HepG2 (cell line): ENCODE results near the gene WNK2. TPM values are rescaled to one million over a fixed set of nuclear protein-coding genes. Genes with fewer than 3 reads are reported as not detected.

Experiments used
- AGO2 ChIP-seq: fragments of 200-400 bp; formaldehyde crosslinking; optimal IDR thresholded peaks from 2 replicates; pipeline ENCODE3; 2017; ENCODE audit warnings: mild to moderate bottlenecking, low read depth, low read length, moderate library complexity
- DNMT1 ChIP-seq: sonication (generic); formaldehyde crosslinking; IDR thresholded peaks from 2 replicates; pipeline ENCODE4 v1.5.1; 2020; ENCODE audit warnings: mild to moderate bottlenecking, missing genetic modification reagents
- NAIF1 ChIP-seq: sonication (generic); formaldehyde crosslinking; IDR thresholded peaks from 2 replicates; pipeline ENCODE4 v1.5.0; 2020; ENCODE audit warnings: mild to moderate bottlenecking, missing genetic modification reagents, borderline replicate concordance
- NCOA1 ChIP-seq: sonication (generic); formaldehyde crosslinking; IDR thresholded peaks from 2 replicates; pipeline ENCODE4 v1.9.0; 2021; ENCODE audit warnings: missing genetic modification reagents
- NR3C1 ChIP-seq: sonication (generic); formaldehyde crosslinking; IDR thresholded peaks from 2 replicates; pipeline ENCODE4 v1.4.0; 2020; ENCODE audit warnings: missing genetic modification reagents
- POLR2G ChIP-seq: fragments of 200-400 bp; formaldehyde crosslinking; IDR thresholded peaks from 2 replicates; pipeline ENCODE4 v1.6.1; 2018; ENCODE audit warnings: mild to moderate bottlenecking, low read depth, low read length, moderate library complexity
- RBM39 ChIP-seq: fragments of 200-400 bp; formaldehyde crosslinking; IDR thresholded peaks from one replicate; pipeline ENCODE4 v1.6.1; 2018; ENCODE audit warnings: antibody characterized with exemption, mild to moderate bottlenecking, low read depth, low read length; ENCODE audit not compliant: poor library complexity, severe bottlenecking
- RNF2 ChIP-seq: fragments of 450-650 bp; conservative IDR thresholded peaks from 2 replicates; pipeline ENCODE4 v1.6.1; 2016; ENCODE audit warnings: low read depth
- SOX5 ChIP-seq: IDR thresholded peaks from 2 replicates; pipeline ENCODE4 v1.6.1; 2016; ENCODE audit warnings: borderline replicate concordance
- SP1 ChIP-seq, 2 experiments: fragments of 450-650 bp in 1 of 2; sonication (generic) in 1 of 2; formaldehyde crosslinking in 1 of 2; IDR thresholded peaks; 2 replicates each; pipeline versions ENCODE4 v1.4.0 to v1.6.1; 2016 to 2020; ENCODE audit warnings: missing genetic modification reagents in 1 of 2
- TP53 ChIP-seq: sonication (generic); formaldehyde crosslinking; conservative IDR thresholded peaks from 2 replicates; pipeline ENCODE4 v1.4.0; 2020; ENCODE audit warnings: missing genetic modification reagents
- ZBTB3 ChIP-seq: sonication (generic); formaldehyde crosslinking; IDR thresholded peaks from 2 replicates; pipeline ENCODE4 v1.4.0; 2020; ENCODE audit warnings: low read depth, mild to moderate bottlenecking, moderate library complexity, missing genetic modification reagents, borderline replicate concordance
- ZMYM2 ChIP-seq: sonication (generic); formaldehyde crosslinking; IDR thresholded peaks from 2 replicates; pipeline ENCODE4 v1.8.0; 2022; ENCODE audit warnings: mild to moderate bottlenecking, missing genetic modification reagents
- ZNF143 ChIP-seq: sonication (generic); formaldehyde crosslinking; IDR thresholded peaks from 2 replicates; pipeline ENCODE4 v1.4.0; 2020; ENCODE audit warnings: missing genetic modification reagents
- ZNF660 ChIP-seq: sonication (generic); formaldehyde crosslinking; IDR thresholded peaks from 2 replicates; pipeline ENCODE4 v1.5.1; 2020; ENCODE audit warnings: mild to moderate bottlenecking, low read depth, missing genetic modification reagents, borderline replicate concordance
- polyA plus RNA-seq, 8 experiments: library from polyadenylated mRNA; depleted of rRNA in 3 of 8; stranded (reverse) in 7 of 8; unstranded in 1 of 8; fragments of >200 nt; fragmentation: Illumina TruSeq in 4 of 8; extraction: Trizol in 4 of 8; gene quantifications; 2 replicates each; pipeline versions ENCODE4 v1.2.1 to v1.2.3, GENCODE V29; 2011 to 2016; ENCODE audit warnings: low read depth in 4 of 8, missing spikeins in 1 of 8, mixed read lengths in 1 of 8; ENCODE audit not compliant: insufficient read depth in 1 of 8
- total RNA-seq, 5 experiments: library from RNA; depleted of rRNA; stranded (reverse); fragments of >200 nt; fragmentation: Illumina TruSeq; extraction: Trizol; gene quantifications; 2 replicates each; pipeline ENCODE4 v1.2.3, GENCODE V29; 2016; ENCODE audit warnings: low read depth in 1 of 5
- TF ChIP-seq, protein P1 (sequence below): sonication (generic); formaldehyde crosslinking; IDR thresholded peaks from 2 replicates; pipeline ENCODE4 v1.4.0; 2020; ENCODE audit warnings: missing genetic modification reagents, borderline replicate concordance
- TF ChIP-seq, protein P2 (sequence below): sonication (generic); formaldehyde crosslinking; IDR thresholded peaks from 2 replicates; pipeline ENCODE4 v1.4.0; 2020; ENCODE audit warnings: missing genetic modification reagents
- TF ChIP-seq, protein P3 (sequence below): sonication (generic); formaldehyde crosslinking; IDR thresholded peaks from 2 replicates; pipeline ENCODE4 v1.4.0; 2020; ENCODE audit warnings: missing genetic modification reagents
- TF ChIP-seq, protein P4 (sequence below): sonication (generic); formaldehyde crosslinking; IDR thresholded peaks from 2 replicates; pipeline ENCODE4 v1.4.0; 2020; ENCODE audit warnings: mild to moderate bottlenecking, missing genetic modification reagents

The WNK2 gene
- total and polyA plus RNA-seq, 2 of the 13 experiments (the other 11 are each of a cell fraction or from before 2014, with no cell fraction given) = 10.5 to 12.0 TPM

DNA sequence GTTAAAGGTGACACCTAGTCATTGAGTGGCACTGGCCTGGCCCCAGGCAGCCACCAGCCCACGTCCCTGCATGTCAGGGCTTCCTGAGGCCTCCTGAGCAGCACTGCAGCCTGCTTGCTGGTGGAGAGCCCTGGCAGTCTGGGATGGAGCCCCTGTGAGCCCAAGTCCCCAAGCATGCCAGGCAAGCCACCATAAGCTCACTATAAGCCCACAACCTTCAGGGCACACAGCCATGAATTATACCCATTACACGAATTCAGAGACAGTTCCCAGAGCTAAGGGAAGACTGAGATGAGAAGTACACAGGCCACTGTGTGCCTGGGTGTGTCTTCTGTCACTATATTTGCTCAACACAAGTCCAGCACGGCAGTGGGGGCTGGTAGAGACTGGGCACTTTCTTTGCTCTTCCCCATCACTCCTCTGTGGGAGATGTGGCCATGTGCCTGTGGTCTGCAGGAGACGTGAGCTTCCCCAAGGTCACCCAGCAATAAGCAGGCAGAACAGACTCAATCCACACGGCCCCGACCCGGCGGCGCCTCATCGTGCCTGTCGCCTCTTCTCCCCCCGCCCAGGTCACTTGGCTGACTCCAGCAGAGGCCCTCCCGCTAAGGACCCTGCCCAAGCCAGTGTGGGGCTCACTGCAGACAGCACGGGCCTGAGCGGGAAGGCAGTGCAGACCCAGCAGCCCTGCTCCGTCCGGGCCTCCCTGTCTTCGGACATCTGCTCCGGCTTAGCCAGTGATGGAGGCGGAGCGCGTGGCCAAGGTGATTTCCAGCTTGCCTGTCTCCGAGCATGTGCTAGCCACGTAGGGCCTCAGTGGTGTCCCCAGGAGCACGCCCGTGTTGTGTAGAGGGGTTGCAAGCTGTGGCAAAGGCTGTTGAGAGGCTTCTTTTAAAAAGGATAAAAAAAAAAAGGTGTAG is 114.8 kb downstream of the WNK2 start (continued):
- TF ChIP-seq ZNF660 (CRISPR knock-in tag) = peak; percentile 38; the same call in 1 of the 2 replicates
- no peak for TF ChIP-seq ZMYM2 (CRISPR knock-in tag)
- TF ChIP-seq DNMT1 (CRISPR knock-in tag) = no peak
- TF ChIP-seq NCOA1 (CRISPR knock-in tag) = peak; percentile 68; the same call in 1 of the 2 replicates
- no peak for TF ChIP-seq RNF2
- TF ChIP-seq, protein P1, sequence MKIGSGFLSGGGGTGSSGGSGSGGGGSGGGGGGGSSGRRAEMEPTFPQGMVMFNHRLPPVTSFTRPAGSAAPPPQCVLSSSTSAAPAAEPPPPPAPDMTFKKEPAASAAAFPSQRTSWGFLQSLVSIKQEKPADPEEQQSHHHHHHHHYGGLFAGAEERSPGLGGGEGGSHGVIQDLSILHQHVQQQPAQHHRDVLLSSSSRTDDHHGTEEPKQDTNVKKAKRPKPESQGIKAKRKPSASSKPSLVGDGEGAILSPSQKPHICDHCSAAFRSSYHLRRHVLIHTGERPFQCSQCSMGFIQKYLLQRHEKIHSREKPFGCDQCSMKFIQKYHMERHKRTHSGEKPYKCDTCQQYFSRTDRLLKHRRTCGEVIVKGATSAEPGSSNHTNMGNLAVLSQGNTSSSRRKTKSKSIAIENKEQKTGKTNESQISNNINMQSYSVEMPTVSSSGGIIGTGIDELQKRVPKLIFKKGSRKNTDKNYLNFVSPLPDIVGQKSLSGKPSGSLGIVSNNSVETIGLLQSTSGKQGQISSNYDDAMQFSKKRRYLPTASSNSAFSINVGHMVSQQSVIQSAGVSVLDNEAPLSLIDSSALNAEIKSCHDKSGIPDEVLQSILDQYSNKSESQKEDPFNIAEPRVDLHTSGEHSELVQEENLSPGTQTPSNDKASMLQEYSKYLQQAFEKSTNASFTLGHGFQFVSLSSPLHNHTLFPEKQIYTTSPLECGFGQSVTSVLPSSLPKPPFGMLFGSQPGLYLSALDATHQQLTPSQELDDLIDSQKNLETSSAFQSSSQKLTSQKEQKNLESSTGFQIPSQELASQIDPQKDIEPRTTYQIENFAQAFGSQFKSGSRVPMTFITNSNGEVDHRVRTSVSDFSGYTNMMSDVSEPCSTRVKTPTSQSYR (CRISPR knock-in tag) = peak; percentile 84; the same call in 1 of the 2 replicates
- no peak for TF ChIP-seq NR3C1 (CRISPR knock-in tag)
- TF ChIP-seq, protein P2, sequence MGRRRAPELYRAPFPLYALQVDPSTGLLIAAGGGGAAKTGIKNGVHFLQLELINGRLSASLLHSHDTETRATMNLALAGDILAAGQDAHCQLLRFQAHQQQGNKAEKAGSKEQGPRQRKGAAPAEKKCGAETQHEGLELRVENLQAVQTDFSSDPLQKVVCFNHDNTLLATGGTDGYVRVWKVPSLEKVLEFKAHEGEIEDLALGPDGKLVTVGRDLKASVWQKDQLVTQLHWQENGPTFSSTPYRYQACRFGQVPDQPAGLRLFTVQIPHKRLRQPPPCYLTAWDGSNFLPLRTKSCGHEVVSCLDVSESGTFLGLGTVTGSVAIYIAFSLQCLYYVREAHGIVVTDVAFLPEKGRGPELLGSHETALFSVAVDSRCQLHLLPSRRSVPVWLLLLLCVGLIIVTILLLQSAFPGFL (CRISPR knock-in tag) = no peak
- no peak for TF ChIP-seq RBM39
- TF ChIP-seq, protein P3, sequence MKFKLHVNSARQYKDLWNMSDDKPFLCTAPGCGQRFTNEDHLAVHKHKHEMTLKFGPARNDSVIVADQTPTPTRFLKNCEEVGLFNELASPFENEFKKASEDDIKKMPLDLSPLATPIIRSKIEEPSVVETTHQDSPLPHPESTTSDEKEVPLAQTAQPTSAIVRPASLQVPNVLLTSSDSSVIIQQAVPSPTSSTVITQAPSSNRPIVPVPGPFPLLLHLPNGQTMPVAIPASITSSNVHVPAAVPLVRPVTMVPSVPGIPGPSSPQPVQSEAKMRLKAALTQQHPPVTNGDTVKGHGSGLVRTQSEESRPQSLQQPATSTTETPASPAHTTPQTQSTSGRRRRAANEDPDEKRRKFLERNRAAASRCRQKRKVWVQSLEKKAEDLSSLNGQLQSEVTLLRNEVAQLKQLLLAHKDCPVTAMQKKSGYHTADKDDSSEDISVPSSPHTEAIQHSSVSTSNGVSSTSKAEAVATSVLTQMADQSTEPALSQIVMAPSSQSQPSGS (CRISPR knock-in tag) = no peak
- 0 out of 2 replicates have a peak, but pooled peaks have one; percentile 32 for TF ChIP-seq NAIF1 (CRISPR knock-in tag)
- no peak for TF ChIP-seq SP1 (IDR thresholded peaks at IDR 0.05)
- no peak; the same call in 1 of the 2 replicates for TF ChIP-seq SP1 (CRISPR knock-in tag; IDR thresholded peaks at IDR 0.05)
- peak; percentile 47; the same call in 1 of the 2 replicates for TF ChIP-seq POLR2G
- 0 out of 2 replicates have a peak, but pooled peaks have one; percentile 26 for TF ChIP-seq ZBTB3 (CRISPR knock-in tag)
- peak; percentile 86 for TF ChIP-seq AGO2
- TF ChIP-seq ZNF143 = peak; percentile 54; the same call in 1 of the 2 replicates
- no peak for TF ChIP-seq TP53 (CRISPR knock-in tag)
- TF ChIP-seq, protein P4, sequence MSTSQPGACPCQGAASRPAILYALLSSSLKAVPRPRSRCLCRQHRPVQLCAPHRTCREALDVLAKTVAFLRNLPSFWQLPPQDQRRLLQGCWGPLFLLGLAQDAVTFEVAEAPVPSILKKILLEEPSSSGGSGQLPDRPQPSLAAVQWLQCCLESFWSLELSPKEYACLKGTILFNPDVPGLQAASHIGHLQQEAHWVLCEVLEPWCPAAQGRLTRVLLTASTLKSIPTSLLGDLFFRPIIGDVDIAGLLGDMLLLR (CRISPR knock-in tag) = no peak
- TF ChIP-seq SOX5 (CRISPR knock-in tag) = peak; percentile 49; the same call in 1 of the 2 replicates
